ENCODE results near the gene UGT8. TPM values are rescaled to one million over a fixed set of nuclear protein-coding genes. Genes with fewer than 3 reads are reported as not detected.
"Not testable (repeated sequence)": the region's sequence is repeated elsewhere in the genome, so short reads cannot be mapped to it uniquely, and the experiment has no call there.

Gene UGT8
- total RNA-seq, 2 donors from 2014 or later = 0.14 to 0.19 TPM

DNA sequence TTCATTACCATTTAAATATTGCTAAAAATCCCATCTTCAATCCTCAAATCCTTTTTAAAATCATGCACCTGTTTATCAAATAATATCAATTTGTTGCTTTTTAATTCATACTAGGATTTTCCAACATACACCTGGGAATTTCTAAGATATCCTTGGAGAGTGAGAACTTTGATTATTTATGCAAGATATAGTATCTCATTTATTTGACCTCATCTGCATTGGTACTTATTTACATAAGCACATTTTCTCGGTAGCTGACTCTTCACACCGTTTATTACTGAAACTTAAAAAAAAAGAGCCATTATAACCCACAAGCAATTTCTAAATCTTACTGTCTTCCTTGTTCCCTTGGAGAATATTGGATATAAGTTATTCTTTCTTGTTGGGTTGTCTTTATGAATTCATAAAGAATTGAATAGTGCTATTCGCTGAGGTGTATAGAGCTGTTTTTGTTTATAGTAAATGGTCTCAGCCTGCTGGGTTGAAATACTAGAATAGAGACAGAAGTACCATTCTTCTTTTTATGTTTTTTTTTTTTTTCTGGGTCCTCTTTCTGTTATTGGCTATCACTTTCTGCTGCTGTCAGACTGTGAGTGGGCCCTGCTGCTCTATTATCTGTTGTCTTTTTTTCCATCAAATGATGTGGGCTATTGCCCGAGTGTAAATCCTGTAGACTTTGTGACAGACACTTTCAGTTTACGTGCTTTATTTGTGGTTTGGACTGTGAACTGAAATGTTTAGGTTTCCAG, 2.9 kb downstream of the UGT8 start:
- DNase-seq (ENCODE audit: low spot score) = no peak
- intact Hi-C loops (cut with DNase I) = no loop called here

DNA sequence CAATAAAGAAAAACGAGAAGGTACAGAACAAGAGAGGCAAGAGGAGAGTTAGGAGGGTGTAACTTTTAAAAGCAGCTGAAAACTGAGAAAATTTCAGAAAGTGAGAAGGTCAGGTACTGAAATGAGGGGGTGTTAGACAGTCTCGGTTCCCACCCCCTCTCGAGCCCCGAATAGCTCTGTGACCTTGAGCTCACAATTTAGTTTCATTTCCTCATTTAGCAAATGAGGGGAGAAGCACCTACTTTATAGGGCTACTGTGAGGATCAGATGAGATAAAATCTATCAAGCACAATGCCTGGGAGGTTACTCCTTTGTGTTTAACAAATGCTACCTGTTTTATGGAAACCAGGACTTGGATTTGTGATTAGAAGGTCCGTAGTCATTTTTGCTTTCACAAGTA, 4.9 kb downstream of the UGT8 start:
- intact Hi-C loops (cut with DNase I) = no loop called here
- DNase-seq (ENCODE audit: low spot score) = no peak

DNA sequence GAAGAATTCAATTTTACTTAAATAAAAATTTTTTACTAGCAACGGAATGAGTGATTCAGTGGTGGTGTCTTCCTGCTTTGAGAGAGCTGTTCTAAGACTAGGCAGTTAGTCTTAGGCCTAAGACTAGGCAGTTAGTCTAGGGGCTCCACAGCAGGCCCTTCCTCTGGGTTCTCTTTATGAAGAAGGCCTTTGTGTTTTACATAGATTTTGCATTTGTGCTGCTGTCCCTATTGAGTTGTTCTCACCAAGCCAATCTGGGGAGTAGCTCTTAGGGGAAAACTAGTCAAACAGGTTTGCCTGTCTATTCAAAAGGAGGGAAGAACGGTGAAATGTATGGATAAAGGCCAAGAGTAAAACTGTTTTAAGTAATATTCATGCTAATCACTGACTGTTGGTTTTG, 7.6 kb downstream of the UGT8 start:
- no peak for DNase-seq (ENCODE audit: low spot score)
- intact Hi-C loops (cut with DNase I) = no loop called here

DNA sequence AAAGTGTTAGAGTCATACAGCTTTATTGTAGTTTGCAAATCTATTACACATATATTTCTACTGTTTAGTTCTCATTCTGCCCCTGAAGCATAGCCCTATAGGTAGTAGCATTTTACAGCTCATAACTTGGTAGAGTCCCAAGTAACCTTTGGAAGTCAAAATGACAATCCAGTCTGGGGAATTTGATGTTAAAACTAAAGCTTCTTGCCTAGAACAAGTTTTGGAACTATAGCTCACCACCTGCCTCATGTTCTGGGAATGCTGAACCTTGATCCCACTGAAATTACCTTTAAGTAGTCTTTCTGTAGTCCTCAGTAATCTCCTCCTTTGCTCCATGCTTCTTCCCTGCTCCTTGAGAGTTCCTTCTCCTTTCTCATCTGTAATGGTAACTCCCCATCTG, 8.4 kb downstream of the UGT8 start:
- DNase-seq (ENCODE audit: low spot score) = no peak
- intact Hi-C loops (cut with DNase I) = no loop called here

DNA sequence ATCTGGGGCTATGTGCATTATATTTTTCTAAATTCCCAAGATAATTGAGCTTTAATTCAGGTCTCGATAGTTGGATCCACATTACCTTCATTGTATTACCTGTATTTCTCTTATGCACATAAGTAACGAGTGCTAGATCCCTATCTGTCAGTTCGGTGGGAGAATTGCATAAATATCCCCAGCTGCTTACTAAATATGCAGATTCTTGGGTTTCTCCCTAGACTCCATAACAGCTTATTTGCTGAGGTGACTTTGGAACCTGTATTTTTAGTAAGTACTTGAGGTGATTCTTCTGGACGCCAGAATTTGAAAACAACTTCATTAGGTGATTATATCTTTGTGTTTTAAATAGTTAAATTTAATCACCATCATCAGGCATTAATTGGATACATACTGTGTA, 15.0 kb downstream of the UGT8 start:
- intact Hi-C loops (cut with DNase I) = no loop called here
- DNase-seq (ENCODE audit: low spot score) = no peak

DNA sequence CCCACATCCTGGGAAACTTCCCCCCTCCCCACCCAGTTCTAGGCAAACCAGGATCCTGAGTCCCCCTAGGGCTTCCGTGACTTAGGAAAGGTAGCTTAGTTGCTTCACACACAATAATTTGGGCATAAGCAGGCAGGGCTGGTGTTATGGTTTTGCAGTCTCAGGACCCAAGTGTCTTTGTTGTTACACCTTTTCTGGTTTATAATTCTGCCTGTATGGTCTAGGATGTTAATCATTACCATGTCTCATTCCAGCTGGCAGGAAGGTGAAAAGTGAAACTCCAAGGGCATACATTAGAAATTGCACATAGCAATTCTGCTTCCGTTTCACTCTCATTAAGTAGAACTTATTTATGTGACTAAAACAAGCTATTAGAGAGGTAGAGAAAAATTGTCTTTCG, 16.8 kb downstream of the UGT8 start:
- intact Hi-C loops (cut with DNase I) = no loop called here
- no peak for DNase-seq (ENCODE audit: low spot score)

DNA sequence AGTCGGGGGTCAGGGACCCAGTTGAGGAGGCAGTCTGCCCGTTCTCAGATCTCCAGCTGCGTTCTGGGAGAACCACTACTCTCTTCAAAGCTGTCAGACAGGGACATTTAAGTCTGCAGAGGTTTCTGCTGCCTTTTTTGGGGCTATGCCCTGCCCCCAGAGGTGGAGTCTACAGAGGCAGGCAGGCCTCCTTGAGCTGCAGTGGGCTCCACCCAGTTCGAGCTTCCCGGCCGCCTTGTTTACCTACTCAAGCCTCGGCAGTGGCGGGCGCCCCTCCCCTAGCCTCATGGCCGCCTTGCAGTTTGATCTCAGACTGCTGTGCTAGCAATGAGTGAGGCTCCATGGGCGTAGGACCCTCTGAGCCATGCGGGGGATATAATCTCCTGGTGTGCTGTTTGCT, 17.4 kb downstream of the UGT8 start:
- intact Hi-C loops (cut with DNase I); DNase-seq (ENCODE audit: low spot score): not testable (repeated sequence)

DNA sequence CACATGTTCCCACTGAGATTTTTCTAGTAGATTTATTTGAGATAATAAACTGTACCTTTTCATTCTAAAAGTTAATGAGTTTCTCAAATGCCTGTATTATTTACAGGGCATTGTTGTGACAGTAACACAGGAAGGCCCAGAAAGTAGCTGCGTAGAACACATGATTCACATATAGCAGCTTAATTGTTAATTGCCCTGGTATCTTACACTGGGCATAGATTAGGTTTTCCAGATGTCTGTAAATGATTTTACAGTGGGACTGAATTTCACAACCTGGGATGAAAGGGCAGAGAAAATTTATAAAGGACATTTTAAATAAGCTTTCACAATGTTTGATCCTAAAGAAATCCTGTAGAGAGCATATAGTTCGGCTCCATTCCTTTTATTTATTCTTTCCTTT, 27.6 kb downstream of the UGT8 start:
- intact Hi-C loops (cut with DNase I) = no loop called here
- DNase-seq (ENCODE audit: low spot score) = no peak

DNA sequence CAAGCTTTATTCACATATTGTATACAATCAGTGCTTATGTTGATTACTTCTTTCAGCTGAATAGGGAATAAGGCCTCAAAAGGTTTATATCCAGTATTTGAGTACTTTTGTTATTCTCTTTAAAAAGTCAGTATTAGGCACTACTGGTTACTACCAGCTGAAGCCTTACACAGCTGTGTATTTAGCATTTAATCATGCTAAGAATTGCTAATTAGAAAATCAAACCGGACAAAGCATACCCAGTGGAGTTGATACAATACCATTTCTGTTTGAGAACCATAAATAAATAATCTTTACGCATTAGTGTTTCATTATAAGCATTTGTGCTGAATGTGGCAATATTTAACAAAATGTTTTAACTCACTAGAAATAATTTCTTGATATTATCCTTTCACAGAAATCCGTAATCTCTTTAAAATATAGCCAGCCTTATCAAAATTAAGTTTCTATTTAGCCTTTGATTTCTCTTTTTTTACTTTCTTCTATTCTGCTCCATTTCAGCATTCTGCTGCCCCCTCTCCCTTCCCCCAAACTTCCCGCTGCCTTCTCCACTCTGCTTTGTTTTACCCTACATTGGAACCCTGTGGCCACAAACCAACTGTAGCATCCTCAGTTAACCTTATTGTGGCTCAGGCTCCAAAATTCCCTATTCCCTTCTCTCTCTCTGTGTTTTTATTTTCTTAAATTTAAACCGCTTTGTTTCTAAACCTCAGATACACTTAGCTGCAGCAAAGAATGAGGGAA, 37.8 kb downstream of the UGT8 start:
- intact Hi-C loops (cut with DNase I) = no loop called here
- no peak for DNase-seq (ENCODE audit: low spot score)

DNA sequence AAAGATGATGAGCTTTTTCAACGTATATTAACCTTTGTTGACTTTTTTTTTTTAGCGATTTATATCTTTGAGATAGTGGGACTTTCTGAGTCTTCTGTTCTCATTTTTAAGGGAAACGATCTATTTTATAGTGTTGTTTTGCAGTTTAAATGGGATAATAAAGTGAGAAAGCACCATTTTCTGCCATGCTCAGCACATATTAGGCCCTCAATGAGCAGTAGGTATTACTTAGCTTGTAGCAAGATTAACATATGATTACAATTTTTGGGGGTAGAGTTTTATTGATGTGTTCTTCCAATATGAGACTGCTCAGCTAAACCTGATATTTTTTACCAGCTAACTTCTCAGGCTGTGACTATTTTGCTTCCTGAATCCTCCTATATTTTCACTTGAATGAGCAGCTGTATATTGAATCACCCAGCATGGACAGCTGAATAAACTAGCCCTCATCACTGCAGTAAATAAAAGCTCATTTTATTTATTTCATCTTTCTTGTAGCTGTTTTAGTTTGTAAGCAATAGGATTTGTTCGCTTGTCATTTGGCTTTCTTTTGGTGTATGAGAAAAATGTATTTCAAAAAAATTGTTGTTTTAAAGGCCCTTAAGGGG, 43.7 kb downstream of the UGT8 start:
- intact Hi-C loops (cut with DNase I) = no loop called here

DNA sequence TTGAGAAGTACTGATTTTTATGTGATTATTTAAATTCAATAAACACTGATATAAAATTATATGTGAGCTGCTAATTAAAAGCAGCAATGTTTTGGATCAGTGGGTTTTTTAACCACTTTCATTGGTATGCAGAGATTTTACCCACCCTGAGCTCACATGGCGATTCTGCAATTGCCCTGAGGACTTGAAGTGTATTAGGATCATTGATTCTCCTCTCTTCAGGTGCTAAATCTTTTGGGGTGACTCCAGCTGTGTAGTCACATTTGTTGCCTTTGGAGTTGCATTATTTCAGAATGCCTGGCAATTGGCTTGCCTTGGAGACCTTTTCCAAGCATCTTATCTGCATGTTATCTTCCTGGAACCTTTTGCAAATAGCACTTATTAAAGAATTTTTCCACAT, 51.3 kb downstream of the UGT8 start:
- intact Hi-C loops (cut with DNase I) = no loop called here

More for the DNA sequence above, 43.7 kb downstream of the UGT8 start:
- no peak for DNase-seq (ENCODE audit: low spot score)

DNA sequence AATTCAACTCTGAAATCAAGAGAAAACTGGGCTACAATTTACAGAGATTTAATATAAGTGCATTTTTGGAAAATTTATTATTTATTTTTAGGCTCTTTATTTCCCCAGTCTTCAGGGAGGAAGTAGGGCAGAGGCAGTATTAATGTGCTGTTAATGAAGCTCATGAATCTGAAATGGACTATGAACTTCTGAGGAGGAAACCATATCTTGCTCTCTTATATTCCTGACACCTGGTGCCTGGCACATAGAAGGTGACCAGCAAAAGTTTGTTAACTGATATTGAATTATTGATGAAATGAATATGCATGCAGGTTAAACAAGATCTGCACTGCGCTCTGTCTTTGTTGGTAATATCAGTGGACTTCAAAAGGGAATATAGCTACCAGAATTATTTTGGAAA, 55.1 kb downstream of the UGT8 start:
- intact Hi-C loops (cut with DNase I) = no loop called here
- DNase-seq (ENCODE audit: low spot score) = no peak

More for the DNA sequence above, 51.3 kb downstream of the UGT8 start:
- DNase-seq (ENCODE audit: low spot score) = no peak

DNA sequence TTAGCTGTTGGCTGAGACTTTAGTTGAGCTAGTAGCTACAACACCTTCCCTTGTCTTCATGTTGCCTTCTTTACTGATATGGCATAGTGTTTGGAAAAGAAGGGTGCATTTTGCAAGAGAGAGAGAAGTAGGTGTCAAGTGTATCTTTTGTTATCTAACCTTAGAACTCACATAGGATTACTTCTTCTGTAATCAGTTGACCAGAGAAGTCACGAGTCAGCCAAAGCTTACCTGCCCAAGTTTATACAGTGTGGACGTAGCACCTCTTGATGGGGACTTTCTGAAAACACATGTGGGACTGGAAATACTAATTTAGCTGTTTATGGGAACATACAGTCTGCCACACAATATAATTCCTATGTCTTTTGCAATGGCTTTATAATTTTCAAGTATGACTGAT, 56.0 kb downstream of the UGT8 start:
- intact Hi-C loops (cut with DNase I) = no loop called here
- no peak for DNase-seq (ENCODE audit: low spot score)

DNA sequence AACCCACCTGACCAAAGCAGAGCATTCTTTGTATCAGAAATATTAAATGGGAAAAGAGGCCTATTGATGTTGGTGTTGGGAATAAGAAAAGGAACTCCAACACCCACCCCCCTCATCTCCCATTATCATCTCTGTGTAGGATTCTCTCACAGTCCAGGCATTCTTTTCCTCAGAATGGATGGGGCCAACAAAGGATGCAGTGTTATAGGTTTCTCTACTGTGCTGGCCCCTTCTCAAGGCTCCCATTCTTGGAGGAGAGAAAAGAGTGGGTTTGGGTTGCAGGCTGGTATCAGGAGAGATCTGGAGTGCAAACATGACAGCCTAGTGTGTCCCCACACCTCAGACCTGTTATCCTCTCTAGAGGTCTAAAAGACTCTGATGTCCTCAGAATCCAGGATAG, 59.6 kb downstream of the UGT8 start:
- DNase-seq (ENCODE audit: low spot score) = no peak
- intact Hi-C loops (cut with DNase I) = no loop called here

DNA sequence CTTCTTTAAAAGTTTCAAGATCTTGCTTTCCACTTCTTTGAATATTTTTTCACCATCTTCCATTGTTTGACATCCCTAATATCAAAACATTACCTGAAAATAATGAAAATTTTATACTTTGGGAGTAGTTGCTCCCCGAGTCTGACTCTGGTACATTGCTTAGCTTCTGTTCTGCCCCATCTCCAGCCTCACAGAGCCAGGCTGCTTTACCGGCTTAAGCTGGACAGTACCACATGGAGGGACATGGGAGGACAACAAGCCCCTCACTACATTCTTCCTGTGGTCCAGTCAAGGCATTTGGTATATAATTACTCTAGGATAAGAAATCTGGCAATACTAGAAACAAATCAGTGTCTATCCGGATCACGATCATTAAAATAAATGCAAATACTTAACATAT, 60.2 kb downstream of the UGT8 start:
- no peak for DNase-seq (ENCODE audit: low spot score)
- intact Hi-C loops (cut with DNase I) = no loop called here

DNA sequence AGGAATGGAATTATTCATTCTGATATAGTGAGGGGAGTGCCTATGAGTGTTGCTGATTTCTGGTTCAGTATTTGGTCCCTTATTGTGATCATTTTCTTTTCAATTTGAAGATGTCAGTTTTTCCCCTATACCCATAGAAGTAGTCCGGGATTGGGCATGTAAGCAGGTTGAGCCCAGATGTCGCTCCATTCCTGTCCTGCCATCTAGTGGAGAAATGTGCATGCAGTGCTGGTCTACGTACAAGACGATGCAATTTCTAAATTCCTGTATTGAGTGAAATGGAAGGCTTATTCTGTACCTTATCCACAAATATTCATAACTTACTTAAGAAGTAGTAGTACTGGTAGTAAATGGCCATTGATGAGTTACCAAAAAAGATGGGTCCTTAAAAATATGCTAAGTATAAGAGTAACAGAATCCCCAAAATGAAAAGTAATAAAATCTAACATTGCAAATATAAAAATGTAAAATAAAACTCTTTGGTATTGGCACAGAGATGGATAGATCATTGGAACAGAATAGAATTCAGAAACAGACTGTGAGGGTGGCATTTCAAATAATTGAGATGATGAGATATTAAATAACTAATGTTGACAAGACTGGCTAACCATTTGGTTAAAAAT, 60.9 kb downstream of the UGT8 start:
- intact Hi-C loops (cut with DNase I) = no loop called here
- no peak for DNase-seq (ENCODE audit: low spot score)

DNA sequence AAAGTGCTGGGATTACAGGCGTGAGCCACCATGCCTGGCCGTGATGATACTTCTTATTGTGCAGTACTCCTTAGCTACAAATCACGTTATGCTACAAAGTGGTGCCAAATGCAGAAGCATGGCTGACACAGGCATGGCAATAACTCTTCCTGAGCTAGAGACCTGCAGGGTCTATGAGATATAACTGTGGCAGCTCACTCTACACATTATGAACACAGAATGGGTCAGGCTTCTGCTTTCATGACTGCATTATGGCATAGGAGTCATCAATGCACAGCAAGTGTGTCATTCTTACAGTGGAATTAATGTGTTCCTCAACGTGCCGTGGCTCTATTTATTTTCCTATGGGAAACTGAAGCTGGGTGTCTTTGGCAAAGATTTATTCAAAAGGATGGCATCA, 64.5 kb downstream of the UGT8 start:
- intact Hi-C loops (cut with DNase I) = no loop called here
- no peak for DNase-seq (ENCODE audit: low spot score)

DNA sequence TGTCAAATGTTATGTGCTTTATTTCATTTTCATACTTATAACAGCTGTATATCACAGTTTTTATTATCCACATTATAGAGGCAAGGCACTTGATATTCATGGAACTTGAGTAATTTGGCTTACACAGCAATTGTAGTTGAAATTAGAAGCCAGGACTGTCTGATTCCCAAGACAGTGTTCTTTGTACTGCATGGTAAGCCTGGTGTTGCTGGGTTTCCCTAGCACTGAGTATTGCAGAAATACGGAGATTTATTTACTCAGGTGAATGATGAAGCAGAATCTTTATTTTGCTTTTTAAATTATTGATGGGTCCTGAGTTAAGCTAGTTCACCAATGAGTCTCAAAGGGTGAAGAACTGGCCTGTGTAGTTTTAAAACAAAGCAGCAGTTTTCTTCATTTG, 70.0 kb downstream of the UGT8 start:
- no peak for DNase-seq (ENCODE audit: low spot score)
- intact Hi-C loops (cut with DNase I) = no loop called here

DNA sequence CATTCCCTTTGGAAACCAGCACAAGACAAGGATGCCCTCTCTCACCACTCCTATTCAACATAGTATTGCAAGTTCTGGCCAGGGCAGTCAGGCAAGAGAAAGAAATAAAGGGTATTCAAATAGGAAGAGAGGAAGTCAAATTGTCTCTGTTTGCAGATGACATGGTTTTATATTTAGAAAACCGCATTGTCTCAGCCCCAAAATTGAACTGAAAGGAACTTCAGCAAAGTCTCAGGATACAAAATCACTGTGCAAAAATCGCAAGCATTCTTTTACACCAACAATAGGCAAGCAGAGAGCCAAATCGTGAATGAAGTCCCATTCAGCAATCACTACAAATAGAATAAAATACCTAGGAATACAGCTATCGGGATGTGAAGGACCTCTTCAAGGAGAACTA, 72.1 kb downstream of the UGT8 start:
- intact Hi-C loops (cut with DNase I); DNase-seq (ENCODE audit: low spot score): not testable (repeated sequence)

DNA sequence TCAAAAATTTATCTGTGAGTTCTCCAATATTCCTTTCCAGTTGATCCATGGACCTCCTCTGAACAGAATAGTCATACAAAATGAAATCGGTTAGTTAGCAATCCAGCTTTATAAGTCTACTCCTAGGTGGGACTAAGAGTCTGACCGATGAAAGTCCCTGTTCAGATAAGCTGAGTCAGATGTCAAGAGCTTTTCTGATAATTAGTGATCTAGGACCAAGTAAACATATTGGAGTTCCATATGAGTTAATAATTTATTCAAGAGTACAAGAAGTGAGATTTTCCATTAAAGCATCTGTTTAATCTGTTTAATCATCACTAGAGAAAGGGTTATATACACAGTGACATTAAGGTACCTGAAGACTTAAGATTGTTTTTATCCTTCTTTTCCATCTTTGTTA, 74.7 kb downstream of the UGT8 start:
- DNase-seq (ENCODE audit: low spot score) = no peak
- intact Hi-C loops (cut with DNase I) = no loop called here

Data from posterior vena cava (tissue), 2 donors.